Prostate gland (tissue), 2 donors: Measurements from ENCODE around the gene TMEM52B. TPM values are rescaled to one million over a fixed set of nuclear protein-coding genes. Genes with fewer than 3 reads are reported as not detected.

Experiments
- DNase-seq: peaks from one replicate; pipeline ENCODE4 v3.0.0-alpha.2; 2019; ENCODE audit warnings: low spot score
- H3K27ac ChIP-seq, 2 donors: fragments of 200-600 bp; sonication (generic); 2 replicates each; pipeline ENCODE4 v1.5.1; 2017 to 2019
- H3K27me3 ChIP-seq: fragments of 200-600 bp; sonication (generic); replicated peaks from 2 replicates; pipeline ENCODE4 v1.5.1; 2019; ENCODE audit not compliant: insufficient read depth
- H3K36me3 ChIP-seq, 2 donors: fragments of 200-600 bp; sonication (generic); 1 replicate in 1 of 2; 2 replicates in 1 of 2; pipeline versions ENCODE4 v1.5.1 to v1.8.1; 2017 to 2019
- H3K4me1 ChIP-seq: fragments of 200-600 bp; sonication (generic); replicated peaks from 2 replicates; pipeline ENCODE4 v1.5.1; 2019
- H3K4me3 ChIP-seq, 2 donors: fragments of 200-600 bp; sonication (generic); 2 replicates each; pipeline ENCODE4 v1.5.1; 2017 to 2019
- H3K9me3 ChIP-seq: fragments of 200-600 bp; sonication (generic); 2 replicates; pipeline ENCODE4 v1.5.1; 2017
- POLR2A ChIP-seq: fragments of 450-650 bp; IDR thresholded peaks from one replicate; pipeline ENCODE4 v1.6.1; 2016; ENCODE audit warnings: antibody characterized with exemption, mild to moderate bottlenecking
- POLR2AphosphoS5 ChIP-seq: sonication (generic); formaldehyde crosslinking; IDR thresholded peaks from one replicate; pipeline ENCODE4 v1.6.1; 2017; ENCODE audit warnings: antibody characterized with exemption
- WGBS: methylation state at CpG from one replicate; pipeline ENCODE4 v1.1.5; 2018; 5-methylcytosine and 5-hydroxymethylcytosine counted together
- intact Hi-C: fragments of 100-400 bp; cut with DNase I; formaldehyde crosslinking; loops from one replicate; pipeline ENCODE4 v1.14.2; 2022
- total RNA-seq, 2 donors: library from RNA; depleted of rRNA; stranded (reverse); fragments of >200 nt; gene quantifications; one replicate each; pipeline ENCODE4 v1.1.0, GENCODE V29; 2016
- TF ChIP-seq, protein P1 (sequence below), 4 experiments: fragments of 200-600 bp in 2 of 4; fragments of 450-650 bp in 2 of 4; sonication (generic) in 2 of 4; IDR thresholded peaks; 1 replicate in 3 of 4; 2 replicates in 1 of 4; pipeline ENCODE4 v1.5.1; 2016 to 2019; ENCODE audit warnings: antibody characterized with exemption in 4 of 4, mild to moderate bottlenecking in 2 of 4, moderate library complexity in 2 of 4

TMEM52B gene
- total RNA-seq, 2 donors from 2014 or later = 0.17 TPM; not detected in 1

DNA sequence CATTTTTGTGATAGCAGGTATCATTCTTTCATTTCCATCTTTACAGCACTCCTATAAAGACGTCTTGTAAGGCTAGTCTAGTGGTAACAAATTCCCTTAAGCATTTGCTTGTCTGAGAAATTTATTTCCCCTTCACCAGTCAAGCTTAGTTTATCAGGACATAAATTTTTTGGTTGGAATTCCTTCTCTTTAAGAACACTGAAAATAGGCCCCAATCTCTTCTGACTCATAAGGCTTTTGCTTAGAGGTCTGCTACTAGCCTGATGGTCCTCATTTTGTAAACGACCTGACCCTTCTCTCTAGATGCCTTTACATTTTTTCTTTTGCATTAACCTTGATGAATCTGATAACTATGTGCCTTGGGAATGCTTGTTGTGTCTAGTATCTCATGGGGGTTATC, 27.2 kb upstream of the TMEM52B start:
- DNase-seq = no peak
- Histone ChIP-seq H3K27me3 (no peaks in the 10 kb centered on the region), H3K4me3 (no peak overlapping the region), H3K36me3 (no peaks in the 10 kb centered on the region), H3K9me3 (no peaks in the 10 kb centered on the region), H3K4me1 (no peaks in the 10 kb centered on the region), H3K27ac (no peak overlapping the region)
- WGBS = 67% methylated on average over 2 of the region's 2 CpGs
- intact Hi-C loops = loop anchor here (2.0 kb wide), 1 partner anchor 39 kb away; no protein-coding TSS in a partner anchor
- no peak for TF ChIP-seq POLR2AphosphoS5
- TF ChIP-seq, protein P1, sequence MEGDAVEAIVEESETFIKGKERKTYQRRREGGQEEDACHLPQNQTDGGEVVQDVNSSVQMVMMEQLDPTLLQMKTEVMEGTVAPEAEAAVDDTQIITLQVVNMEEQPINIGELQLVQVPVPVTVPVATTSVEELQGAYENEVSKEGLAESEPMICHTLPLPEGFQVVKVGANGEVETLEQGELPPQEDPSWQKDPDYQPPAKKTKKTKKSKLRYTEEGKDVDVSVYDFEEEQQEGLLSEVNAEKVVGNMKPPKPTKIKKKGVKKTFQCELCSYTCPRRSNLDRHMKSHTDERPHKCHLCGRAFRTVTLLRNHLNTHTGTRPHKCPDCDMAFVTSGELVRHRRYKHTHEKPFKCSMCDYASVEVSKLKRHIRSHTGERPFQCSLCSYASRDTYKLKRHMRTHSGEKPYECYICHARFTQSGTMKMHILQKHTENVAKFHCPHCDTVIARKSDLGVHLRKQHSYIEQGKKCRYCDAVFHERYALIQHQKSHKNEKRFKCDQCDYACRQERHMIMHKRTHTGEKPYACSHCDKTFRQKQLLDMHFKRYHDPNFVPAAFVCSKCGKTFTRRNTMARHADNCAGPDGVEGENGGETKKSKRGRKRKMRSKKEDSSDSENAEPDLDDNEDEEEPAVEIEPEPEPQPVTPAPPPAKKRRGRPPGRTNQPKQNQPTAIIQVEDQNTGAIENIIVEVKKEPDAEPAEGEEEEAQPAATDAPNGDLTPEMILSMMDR (IDR thresholded peaks at IDR 0.05) = no peak
- no peak for TF ChIP-seq POLR2A

DNA sequence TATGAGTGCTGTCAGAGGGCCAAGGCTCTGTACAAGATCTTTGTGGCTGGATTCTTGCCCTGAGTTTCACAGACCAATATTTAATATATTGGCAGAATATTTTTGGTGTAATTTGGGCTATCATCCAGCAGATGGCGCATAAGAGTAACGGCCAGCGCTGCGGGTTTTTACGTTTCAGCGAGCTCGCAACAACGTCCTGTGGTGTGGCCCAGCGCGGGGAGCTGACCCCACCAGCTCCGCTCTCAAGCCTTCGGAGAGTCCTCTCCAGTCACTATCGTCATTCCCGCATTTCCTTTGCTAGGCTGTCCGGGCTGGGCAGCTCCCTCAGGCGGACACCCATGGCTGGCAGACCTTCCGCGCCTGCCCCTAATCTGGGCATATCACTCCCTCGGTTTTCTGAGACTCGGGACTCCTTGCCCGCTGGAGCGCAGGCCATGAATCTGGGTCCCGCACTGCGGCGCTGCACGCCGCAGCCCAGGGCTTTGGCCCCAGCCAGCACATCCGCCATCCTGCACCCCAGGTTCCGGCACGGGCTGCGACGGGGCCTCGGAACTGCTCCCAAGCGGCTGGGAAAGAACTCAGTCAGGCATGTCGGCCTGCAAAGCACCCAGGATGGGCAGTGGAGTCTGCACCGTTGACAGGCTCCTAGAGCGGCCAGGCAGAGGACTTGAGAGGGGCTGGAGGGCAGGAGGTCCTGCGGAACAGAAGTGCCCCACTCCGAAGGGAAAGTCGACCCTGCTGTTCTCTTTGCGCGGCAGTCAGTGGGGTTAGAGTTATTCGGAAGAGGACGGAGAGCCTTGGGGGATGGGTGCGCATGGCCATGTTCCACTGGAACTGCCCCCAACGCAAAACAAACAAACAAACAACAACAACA, 25.3 kb upstream of the TMEM52B start:
- H3K27ac ChIP-seq = peak overlapping the region; percentile 64 to 73
- 11% methylated on average over 38 of the region's 46 CpGs for WGBS
- H3K4me1 ChIP-seq = no peaks in the 10 kb centered on the region

DNA sequence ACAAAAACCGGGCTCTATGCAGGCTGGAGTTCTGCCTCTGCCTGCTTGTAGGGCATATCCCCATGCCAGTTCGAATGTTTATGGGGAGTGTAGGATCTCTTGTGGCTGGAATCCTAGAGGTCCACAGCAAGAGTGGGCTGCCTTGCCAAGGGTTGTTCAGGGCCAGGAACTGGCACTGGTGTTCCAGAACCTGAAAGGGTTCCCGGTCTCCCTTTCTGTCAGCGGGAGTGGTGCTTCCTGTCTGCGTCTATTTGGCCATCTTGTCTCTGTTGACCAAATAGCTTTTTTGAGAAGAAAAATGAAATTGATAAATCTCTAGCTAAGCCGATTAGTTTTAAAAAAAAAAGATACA, 24.7 kb upstream of the TMEM52B start:
- H3K36me3 ChIP-seq = no peaks in the 10 kb centered on the region

More for the DNA sequence above, 25.3 kb upstream of the TMEM52B start:
- Histone ChIP-seq H3K36me3 (no peaks in the 10 kb centered on the region), H3K9me3 (no peaks in the 10 kb centered on the region), H3K4me3 (peak overlapping the region; percentile 25 to 33), H3K27me3 (no peaks in the 10 kb centered on the region)
- TF ChIP-seq POLR2A = no peak
- TF ChIP-seq POLR2AphosphoS5 = peak; percentile 53
- TF ChIP-seq, protein P1 (IDR thresholded peaks at IDR 0.05) = peak; percentile 77 to 84 (median 78)
- intact Hi-C loops = loop anchor here (2.0 kb wide), 1 partner anchor 37 kb away; no protein-coding TSS in a partner anchor
- peak; percentile 53 for DNase-seq

DNA sequence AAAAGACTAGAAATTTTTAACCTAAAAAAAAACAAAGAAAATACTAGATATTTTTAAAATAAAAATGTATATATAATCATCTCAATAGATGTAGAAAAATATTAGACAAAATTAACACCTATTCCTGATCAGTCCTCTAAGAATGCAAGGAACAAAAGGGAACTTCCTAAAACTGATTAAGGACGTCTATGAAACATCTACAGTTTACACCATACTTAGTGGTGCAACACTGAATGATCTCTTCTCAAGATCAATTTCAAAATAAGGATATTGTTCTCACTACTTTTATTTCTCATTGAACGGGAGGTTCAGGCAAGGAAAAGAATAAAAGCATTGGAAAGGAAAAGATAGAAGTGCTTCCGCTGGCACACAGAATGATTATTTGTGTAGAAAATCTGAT, 22.9 kb upstream of the TMEM52B start:
- DNase-seq = no peak
- no peaks in the 10 kb centered on the region for H3K27me3 ChIP-seq
- no peak overlapping the region for H3K27ac ChIP-seq
- no peaks in the 10 kb centered on the region for H3K4me1 ChIP-seq
- H3K4me3 ChIP-seq = no peak overlapping the region
- no peaks in the 10 kb centered on the region for H3K36me3 ChIP-seq
- H3K9me3 ChIP-seq = no peaks in the 10 kb centered on the region
- intact Hi-C loops = no loop called here
- WGBS = 77% methylated on average over 3 of the region's 3 CpGs
- TF ChIP-seq, protein P1 (IDR thresholded peaks at IDR 0.05) = no peak
- TF ChIP-seq POLR2A (no peak), POLR2AphosphoS5 (no peak)

More for the DNA sequence above, 24.7 kb upstream of the TMEM52B start:
- TF ChIP-seq POLR2AphosphoS5 (no peak), POLR2A (no peak)
- TF ChIP-seq, protein P1 (IDR thresholded peaks at IDR 0.05) = no peak
- no peak overlapping the region for H3K27ac ChIP-seq
- intact Hi-C loops = no loop called here
- H3K9me3 ChIP-seq = no peaks in the 10 kb centered on the region
- no peaks in the 10 kb centered on the region for H3K27me3 ChIP-seq
- no peaks in the 10 kb centered on the region for H3K4me1 ChIP-seq
- peak overlapping the region; percentile 25 to 33 for H3K4me3 ChIP-seq
- no peak for DNase-seq
- 77% methylated on average over 6 of the region's 6 CpGs for WGBS

DNA sequence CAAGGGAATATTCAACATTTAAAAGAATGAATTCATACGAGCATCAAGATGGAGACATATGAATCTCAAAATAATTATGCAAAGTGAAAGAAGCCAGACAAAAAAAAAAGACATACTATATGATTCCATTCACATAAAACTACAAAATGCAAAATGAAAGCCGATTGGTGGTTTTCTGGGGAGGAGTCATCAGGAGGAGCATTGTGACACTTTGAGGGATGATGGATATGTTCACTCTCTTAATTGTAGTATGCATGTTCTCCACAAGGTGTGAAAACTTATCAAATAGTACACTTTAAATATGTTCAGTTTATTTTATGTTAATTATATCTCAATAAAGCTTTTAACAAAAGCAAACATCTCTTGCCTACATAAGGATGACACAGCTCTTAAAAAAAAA, 20.4 kb upstream of the TMEM52B start:
- intact Hi-C loops = no loop called here
- no peaks in the 10 kb centered on the region for H3K4me1 ChIP-seq
- H3K9me3 ChIP-seq = no peaks in the 10 kb centered on the region
- TF ChIP-seq POLR2AphosphoS5 = no peak
- TF ChIP-seq POLR2A = no peak
- 94% methylated on average over 2 of the region's 2 CpGs for WGBS
- no peak overlapping the region for H3K27ac ChIP-seq
- no peak for DNase-seq
- no peaks in the 10 kb centered on the region for H3K36me3 ChIP-seq
- no peaks in the 10 kb centered on the region for H3K27me3 ChIP-seq
- no peak overlapping the region for H3K4me3 ChIP-seq
